Naive thymus-derived CD4-positive, alpha-beta T cell (primary cell): ENCODE data around the gene PEMT. TPM values are rescaled to one million over a fixed set of nuclear protein-coding genes. Genes with fewer than 3 reads are reported as not detected.

Source experiments
- ATAC-seq: fragments of 150-1000 bp; cut with Tn5 transposase; 2 replicates; pipeline ENCODE4 v1.10.0; 2021; ENCODE audit warnings: mild to moderate bottlenecking, moderate library complexity
- CTCF ChIA-PET: fragments of 350-600 bp; sonication (Branson Sonifier 250); formaldehyde crosslinking; loops from one replicate; lab custom pipeline; 2021; ENCODE audit warnings: antibody characterized with exemption; lab: Charles Lee
- POLR2A ChIA-PET: fragments of 350-600 bp; sonication (Branson Sonifier 250); formaldehyde crosslinking; loops from one replicate; lab custom pipeline; 2021; ENCODE audit warnings: antibody characterized with exemption, inconsistent platforms; lab: Charles Lee
- DNase-seq, 9 donors: peaks; one replicate each; pipeline versions ENCODE4 v3.0.0 to v3.0.0-alpha.2; 2020 to 2022; ENCODE audit warnings: mixed read lengths in 1 of 9
- H3K27ac ChIP-seq: one replicate; pipeline ENCODE4 v1.7.0; 2013; ENCODE audit warnings: mild to moderate bottlenecking, low read depth, low read length, moderate library complexity
- H3K27me3 ChIP-seq, 2 donors: one replicate each; pipeline ENCODE4 v1.7.0; 2013; ENCODE audit warnings: low read length in 2 of 2, mild to moderate bottlenecking in 2 of 2, moderate library complexity in 2 of 2; ENCODE audit not compliant: control insufficient read depth in 2 of 2, insufficient read depth in 2 of 2
- H3K36me3 ChIP-seq, 3 experiments: 1 replicate in 2 of 3; 2 replicates in 1 of 3; pipeline ENCODE4 v1.7.0; 2013; ENCODE audit warnings: low read length in 3 of 3, mild to moderate bottlenecking in 3 of 3, moderate library complexity in 1 of 3; ENCODE audit not compliant: insufficient read depth in 3 of 3, control insufficient read depth in 2 of 3
- H3K4me1 ChIP-seq, 2 donors: one replicate each; pipeline ENCODE4 v1.7.0; 2013; ENCODE audit warnings: low read length in 2 of 2, mild to moderate bottlenecking in 2 of 2, moderate library complexity in 1 of 2; ENCODE audit not compliant: control insufficient read depth in 2 of 2, insufficient read depth in 2 of 2
- H3K4me3 ChIP-seq: 2 replicates; pipeline ENCODE4 v1.7.0; 2013; ENCODE audit warnings: mild to moderate bottlenecking, low read length
- H3K9me3 ChIP-seq, 3 experiments: 1 replicate in 2 of 3; 2 replicates in 1 of 3; pipeline ENCODE4 v1.7.0; 2013; ENCODE audit warnings: low read length in 3 of 3; ENCODE audit not compliant: control insufficient read depth in 2 of 3
- H3K27ac Mint-ChIP-seq, 9 donors: one replicate each; pipeline ENCODE4 v1.8.0; 2020 to 2022; ENCODE audit warnings: mixed read lengths in 9 of 9, mild to moderate bottlenecking in 8 of 9, moderate library complexity in 5 of 9, inconsistent platforms in 2 of 9
- H3K27me3 Mint-ChIP-seq, 5 donors: one replicate each; pipeline ENCODE4 v1.8.0; 2021 to 2022; ENCODE audit warnings: mixed read lengths in 5 of 5, mild to moderate bottlenecking in 1 of 5
- H3K36me3 Mint-ChIP-seq, 5 donors: one replicate each; pipeline ENCODE4 v1.8.0; 2020 to 2022; ENCODE audit warnings: mixed read lengths in 5 of 5, mild to moderate bottlenecking in 3 of 5, inconsistent platforms in 1 of 5
- H3K4me1 Mint-ChIP-seq, 7 donors: one replicate each; pipeline ENCODE4 v1.8.0; 2020 to 2022; ENCODE audit warnings: mixed read lengths in 7 of 7, mild to moderate bottlenecking in 3 of 7, inconsistent platforms in 1 of 7
- H3K4me3 Mint-ChIP-seq, 10 donors: one replicate each; pipeline ENCODE4 v1.8.0; 2020 to 2022; ENCODE audit warnings: mild to moderate bottlenecking in 10 of 10, mixed read lengths in 10 of 10, moderate library complexity in 6 of 10, inconsistent platforms in 2 of 10
- H3K9me3 Mint-ChIP-seq, 11 donors: one replicate each; pipeline ENCODE4 v1.8.0; 2020 to 2022; ENCODE audit warnings: mixed read lengths in 11 of 11, mild to moderate bottlenecking in 4 of 11, inconsistent platforms in 1 of 11, moderate library complexity in 1 of 11
- intact Hi-C, 2 donors: fragments of 100-400 bp; cut with micrococcal nuclease; formaldehyde crosslinking; loops; one replicate each; pipeline ENCODE4 v1.15.1; 2023
- polyA plus RNA-seq, 2 donors: library from polyadenylated mRNA; unstranded; fragments of 300-500 nt; fragmentation: Illumina TruSeq; gene quantifications; one replicate each; pipeline ENCODE4 v1.2.3, GENCODE V29; 2021
- total RNA-seq, 6 experiments: library from RNA in 5 of 6; stranded (reverse) in 5 of 6; gene quantifications; 1 replicate in 5 of 6; 2 replicates in 1 of 6; pipeline ENCODE4 v1.2.3 and lab custom pipeline; 2021 to 2026

PEMT gene
- total and polyA plus RNA-seq, 7 experiments from 2014 or later: 9.5 to 34.1 (median 12.3) TPM

DNA sequence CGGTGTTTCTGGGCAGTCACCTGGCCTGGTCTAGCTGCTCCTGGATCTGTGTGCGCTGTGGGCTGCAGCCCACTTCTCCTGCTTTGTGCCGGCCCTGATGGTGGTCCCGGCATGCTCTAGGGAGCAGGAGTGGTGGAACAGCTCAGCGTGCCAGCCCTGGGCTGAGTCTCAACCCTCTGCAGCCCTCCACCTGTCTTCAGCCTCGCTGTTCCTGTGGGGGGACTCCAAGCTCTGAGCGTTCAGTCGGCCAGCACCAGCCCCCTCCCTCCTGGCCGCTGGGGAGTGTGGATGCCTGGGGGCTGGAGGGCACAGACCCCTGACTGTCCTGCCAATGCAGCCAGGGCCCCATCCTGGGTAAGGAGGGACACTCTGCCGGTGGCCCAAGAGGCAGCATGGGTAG is 71.6 kb downstream of the PEMT start:
- no peaks in the 10 kb centered on the region for H3K4me1 Mint-ChIP-seq
- no peaks in the 10 kb centered on the region for H3K9me3 Mint-ChIP-seq
- H3K4me1 ChIP-seq: no peaks in the 10 kb centered on the region
- no peak overlapping the region for H3K27ac Mint-ChIP-seq
- DNase-seq (peak in 1 of 9 donors; percentile 6), ATAC-seq (no peak)
- H3K27me3 ChIP-seq: no peaks in the 10 kb centered on the region
- ChIA-PET CTCF (no interaction called here), POLR2A (no interaction called here)
- H3K4me3 ChIP-seq: no peak overlapping the region
- no peaks in the 10 kb centered on the region for H3K9me3 ChIP-seq
- no peaks in the 10 kb centered on the region for H3K36me3 ChIP-seq
- H3K4me3 Mint-ChIP-seq: no peak overlapping the region
- no peak overlapping the region for H3K27ac ChIP-seq
- H3K27me3 Mint-ChIP-seq: no peaks in the 10 kb centered on the region
- H3K36me3 Mint-ChIP-seq: peaks cover 0 to 11% (median 0%) of the 10 kb centered on the region in 5 donors
- intact Hi-C loops: no loop called here

DNA sequence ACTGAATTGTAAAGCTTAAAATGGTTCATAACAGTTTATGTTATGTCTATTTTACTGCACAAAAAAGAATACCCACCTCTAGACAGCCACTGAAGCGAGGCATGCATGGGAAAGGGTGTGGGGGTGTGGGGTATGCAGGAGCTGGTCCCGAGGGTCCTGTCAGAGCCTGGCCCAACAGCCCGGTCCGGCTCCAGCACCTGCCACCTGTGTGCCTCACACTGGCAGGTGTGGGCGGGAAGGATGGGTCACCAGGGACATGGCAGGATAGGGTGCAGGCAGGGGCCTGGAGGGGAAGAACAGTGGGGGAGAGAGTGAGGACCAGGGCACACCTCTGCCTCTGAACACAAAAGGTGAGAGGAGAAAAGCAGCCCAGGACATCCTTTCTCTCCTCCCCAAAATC is 72.6 kb downstream of the PEMT start:
- no peaks in the 10 kb centered on the region for H3K4me1 Mint-ChIP-seq
- no peak overlapping the region for H3K4me3 Mint-ChIP-seq
- Histone ChIP-seq H3K4me1 (no peaks in the 10 kb centered on the region), H3K36me3 (no peaks in the 10 kb centered on the region), H3K9me3 (no peaks in the 10 kb centered on the region), H3K27ac (no peak overlapping the region), H3K4me3 (no peak overlapping the region), H3K27me3 (no peaks in the 10 kb centered on the region)
- POLR2A ChIA-PET: no interaction called here
- DNase-seq (no peak), ATAC-seq (no peak)
- H3K27ac Mint-ChIP-seq: no peak overlapping the region
- CTCF ChIA-PET: no interaction called here
- H3K9me3 Mint-ChIP-seq: no peaks in the 10 kb centered on the region
- intact Hi-C loops: no loop called here
- H3K36me3 Mint-ChIP-seq: peaks cover 0 to 11% (median 0%) of the 10 kb centered on the region in 5 donors
- no peaks in the 10 kb centered on the region for H3K27me3 Mint-ChIP-seq

DNA sequence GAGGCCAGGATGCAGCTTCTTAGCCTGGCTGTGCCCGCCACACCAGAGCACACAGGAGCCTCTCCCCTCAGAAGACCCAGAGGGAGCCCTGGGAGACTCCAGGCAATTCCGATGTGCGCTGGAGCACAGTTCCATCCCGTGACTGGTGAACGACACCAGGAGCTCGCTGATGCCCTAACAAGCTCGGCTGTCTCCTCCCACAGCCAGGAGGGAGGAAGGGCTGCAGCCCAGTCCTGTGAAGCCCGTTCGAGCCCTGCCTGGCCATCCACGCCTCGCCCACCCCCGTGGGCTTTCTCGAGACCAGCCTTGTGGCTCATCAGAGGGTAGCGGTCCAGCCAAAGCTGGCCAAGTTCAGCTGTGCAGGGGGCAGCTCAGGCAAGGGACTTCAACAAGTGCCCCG is 73.5 kb downstream of the PEMT start:
- no peak overlapping the region for H3K27ac Mint-ChIP-seq
- peaks cover 0 to 11% (median 0%) of the 10 kb centered on the region in 5 donors for H3K36me3 Mint-ChIP-seq
- no peak overlapping the region for H3K27ac ChIP-seq
- DNase-seq: no peak
- H3K9me3 Mint-ChIP-seq: no peaks in the 10 kb centered on the region
- H3K27me3 ChIP-seq: no peaks in the 10 kb centered on the region
- ChIA-PET CTCF (no interaction called here), POLR2A (no interaction called here)
- H3K4me1 ChIP-seq: no peaks in the 10 kb centered on the region
- no peaks in the 10 kb centered on the region for H3K27me3 Mint-ChIP-seq
- no peaks in the 10 kb centered on the region for H3K36me3 ChIP-seq
- H3K9me3 ChIP-seq: no peaks in the 10 kb centered on the region
- no peak overlapping the region for H3K4me3 Mint-ChIP-seq
- ATAC-seq: no peak
- H3K4me3 ChIP-seq: no peak overlapping the region
- intact Hi-C loops: no loop called here
- no peaks in the 10 kb centered on the region for H3K4me1 Mint-ChIP-seq

- Mint-ChIP-seq H3K9me3 (no peaks in the 10 kb centered on the region), H3K4me3 (no peak overlapping the region), H3K27me3 (no peaks in the 10 kb centered on the region), H3K36me3 (peaks cover 0 to 8% (median 0%) of the 10 kb centered on the region in 5 donors), H3K4me1 (peaks cover 0 to under 1% (median 0%) of the 10 kb centered on the region in 7 donors), H3K27ac (no peak overlapping the region)
- CTCF ChIA-PET: no interaction called here
- H3K27me3 ChIP-seq: no peaks in the 10 kb centered on the region
- DNase-seq (peak in 1 of 9 donors; percentile 5), ATAC-seq (no peak)
- no peaks in the 10 kb centered on the region for H3K4me1 ChIP-seq
- H3K27ac ChIP-seq: no peak overlapping the region
- no peak overlapping the region for H3K4me3 ChIP-seq
- intact Hi-C loops: no loop called here
- H3K9me3 ChIP-seq: no peaks in the 10 kb centered on the region
- H3K36me3 ChIP-seq: no peaks in the 10 kb centered on the region
- POLR2A ChIA-PET: interaction anchor here (0.6 kb wide), 1 partner anchor 44 kb away, joined by 5 read pairs; no protein-coding TSS in a partner anchor
Observed at GRCh38 chr17:17516941-17517720, 74.4 kb downstream of the PEMT start.

DNA sequence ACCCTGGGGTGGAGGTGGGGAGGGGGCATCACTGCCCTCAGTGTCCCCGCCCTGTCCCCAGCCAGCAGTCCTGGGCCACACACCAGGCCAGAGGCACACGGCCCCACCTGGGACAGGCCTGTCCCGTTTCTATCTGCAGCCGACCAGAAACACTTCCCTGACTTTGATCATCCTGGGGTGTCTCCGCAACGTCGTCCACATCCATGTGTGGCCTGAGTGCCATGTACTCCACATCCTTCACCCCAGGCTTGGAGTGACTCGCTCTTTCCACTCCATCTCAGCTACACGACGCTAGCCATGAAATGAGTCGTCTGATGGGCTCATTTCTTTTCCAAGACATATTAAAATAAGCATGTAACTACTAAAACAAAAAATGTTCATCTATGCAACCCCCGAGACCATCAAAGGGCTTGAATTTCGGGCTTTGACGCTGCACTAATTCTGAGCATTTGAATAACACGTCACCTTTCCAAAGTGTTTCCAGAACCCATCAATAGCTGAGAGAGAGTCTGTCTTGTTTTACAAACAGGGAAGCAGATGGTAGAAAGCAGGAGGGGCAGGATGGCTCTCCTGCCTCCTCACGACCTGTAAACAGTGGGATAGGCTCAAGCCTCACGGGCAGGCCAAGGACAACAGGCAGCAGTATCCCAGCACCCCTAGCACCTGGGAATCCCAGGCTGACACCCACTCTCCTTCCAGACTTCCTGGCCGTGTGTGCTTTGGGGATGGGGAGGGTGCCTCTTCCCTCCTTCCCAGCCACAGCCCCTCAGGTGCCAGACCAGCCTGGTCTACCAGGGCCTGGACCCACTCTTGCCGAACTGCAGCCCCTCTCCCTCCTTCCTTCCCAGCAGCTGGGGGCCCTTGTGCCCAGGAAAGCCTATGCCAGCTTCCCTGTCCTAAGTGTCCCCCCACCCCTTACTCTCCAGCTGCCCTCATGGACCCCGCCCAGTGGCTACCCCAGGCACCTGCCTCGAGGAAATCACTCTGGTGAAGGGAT is 75.3 kb downstream of the PEMT start:
- ChIA-PET POLR2A (interaction anchor here (0.6 kb wide), 1 partner anchor 43 kb away, joined by 5 read pairs; no protein-coding TSS in a partner anchor), CTCF (no interaction called here)
- H3K4me1 ChIP-seq: no peaks in the 10 kb centered on the region
- H3K9me3 Mint-ChIP-seq: no peaks in the 10 kb centered on the region
- H3K27ac Mint-ChIP-seq: peak overlapping the region in 2 of 9 donors; percentile 54 to 62
- H3K4me3 ChIP-seq: no peak overlapping the region
- H3K4me1 Mint-ChIP-seq: peaks cover 0 to 1% (median 0%) of the 10 kb centered on the region in 7 donors
- no peak overlapping the region for H3K4me3 Mint-ChIP-seq
- H3K36me3 ChIP-seq: no peaks in the 10 kb centered on the region
- no peak overlapping the region for H3K27ac ChIP-seq
- intact Hi-C loops: no loop called here
- no peaks in the 10 kb centered on the region for H3K27me3 Mint-ChIP-seq
- peak in 1 of 9 donors; percentile 3 for DNase-seq
- no peaks in the 10 kb centered on the region for H3K27me3 ChIP-seq
- peaks cover 0 to 5% (median 0%) of the 10 kb centered on the region in 5 donors for H3K36me3 Mint-ChIP-seq
- no peaks in the 10 kb centered on the region for H3K9me3 ChIP-seq
- no peak for ATAC-seq

DNA sequence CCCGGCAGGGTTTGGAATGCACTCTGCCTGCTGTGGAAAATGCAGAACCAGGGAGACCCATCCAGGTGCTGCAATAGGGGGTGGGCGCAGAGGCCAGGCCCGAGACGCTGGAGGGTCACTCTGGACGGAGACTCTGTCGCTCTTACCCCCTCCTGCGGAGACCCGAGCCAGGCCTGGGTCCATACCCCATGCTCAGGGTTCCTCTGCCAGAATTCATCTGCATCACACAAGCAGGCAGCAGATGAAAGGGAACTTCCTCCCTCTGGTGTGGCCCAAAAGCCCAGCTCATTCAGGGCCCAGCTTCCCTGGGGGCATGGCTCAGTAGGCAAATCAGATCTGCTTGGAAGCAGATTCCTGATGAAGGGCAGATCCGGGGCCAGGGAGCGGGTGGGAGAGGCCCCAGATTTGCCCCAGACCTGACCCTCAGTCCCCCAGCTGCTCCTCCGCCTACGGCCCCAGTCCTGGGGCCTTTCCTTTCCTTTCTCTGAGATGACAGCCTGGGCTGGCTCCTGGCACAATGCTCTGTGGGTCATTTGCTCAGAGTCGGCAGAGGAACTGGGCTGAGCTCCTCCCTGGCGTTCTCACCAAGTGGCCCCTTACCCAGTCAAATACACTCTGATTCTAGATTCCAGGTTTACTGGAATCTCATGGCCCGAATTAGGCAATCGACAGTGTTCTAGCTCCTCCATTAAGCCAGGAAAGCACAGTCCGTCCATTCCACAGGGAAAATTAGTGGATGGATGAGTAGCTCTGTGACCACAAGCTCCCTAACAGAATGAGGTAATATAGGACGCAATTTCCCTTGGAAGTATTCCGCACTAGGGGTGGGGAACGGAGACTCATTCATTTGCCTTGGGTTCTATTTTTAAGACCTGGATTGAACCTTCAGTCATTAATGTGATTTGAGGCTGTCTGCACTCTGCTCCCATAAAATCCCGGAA is 76.2 kb downstream of the PEMT start:
- intact Hi-C loops: no loop called here
- H3K36me3 ChIP-seq: no peaks in the 10 kb centered on the region
- H3K27ac ChIP-seq: no peak overlapping the region
- no peak for ATAC-seq
- no peak overlapping the region for H3K4me3 ChIP-seq
- H3K4me3 Mint-ChIP-seq: no peak overlapping the region
- peaks cover 0 to 4% (median 0%) of the 10 kb centered on the region in 5 donors for H3K36me3 Mint-ChIP-seq
- H3K27me3 Mint-ChIP-seq: no peaks in the 10 kb centered on the region
- no peaks in the 10 kb centered on the region for H3K9me3 Mint-ChIP-seq
- H3K4me1 ChIP-seq: no peaks in the 10 kb centered on the region
- H3K27ac Mint-ChIP-seq: no peak overlapping the region
- DNase-seq: no peak
- ChIA-PET CTCF (no interaction called here), POLR2A (no interaction called here)
- H3K4me1 Mint-ChIP-seq: peaks cover 0 to 7% (median 0%) of the 10 kb centered on the region in 7 donors
- H3K9me3 ChIP-seq: no peaks in the 10 kb centered on the region
- no peaks in the 10 kb centered on the region for H3K27me3 ChIP-seq
